HAP-1 (cell line): Measurements from ENCODE around the gene EDA.
"Not testable (repeated sequence)": the region's sequence is repeated elsewhere in the genome, so short reads cannot be mapped to it uniquely, and the experiment has no call there.

Experiments used
- DNase-seq, 2 experiments: peaks; one replicate each; pipeline ENCODE4 v3.0.0-alpha.2; 2016 to 2020; ENCODE audit warnings: low spot score in 2 of 2
- H3K27me3 ChIP-seq: fragments of 250-450 bp; sonication (Bioruptor Pico); 2 replicates; pipeline ENCODE4 v1.5.1; 2020; ENCODE audit warnings: low read depth, mild to moderate bottlenecking, moderate library complexity
- H3K36me3 ChIP-seq: fragments of 250-450 bp; sonication (Bioruptor Pico); replicated peaks from 2 replicates; pipeline ENCODE4 v1.5.1; 2020; ENCODE audit warnings: mild to moderate bottlenecking
- H3K4me1 ChIP-seq: fragments of 250-450 bp; sonication (Bioruptor Pico); 2 replicates; pipeline ENCODE4 v1.5.1; 2020; ENCODE audit warnings: mild to moderate bottlenecking
- H3K4me3 ChIP-seq: fragments of 250-450 bp; sonication (Bioruptor Pico); 2 replicates; pipeline ENCODE4 v1.5.1; 2020; ENCODE audit warnings: mild to moderate bottlenecking, moderate library complexity
- H3K9me3 ChIP-seq: fragments of 250-450 bp; sonication (Bioruptor Pico); 2 replicates; pipeline ENCODE4 v1.5.1; 2020; ENCODE audit warnings: mild to moderate bottlenecking, moderate library complexity
- in situ Hi-C: fragments of 300-500 bp; cut with MboI; formaldehyde crosslinking; loops from 3 replicates; pipeline ENCODE4 v1.14.3; 2020; ENCODE audit warnings: low sequenced_read_pairs, inconsistent platforms, mixed read lengths

EDA gene

DNA sequence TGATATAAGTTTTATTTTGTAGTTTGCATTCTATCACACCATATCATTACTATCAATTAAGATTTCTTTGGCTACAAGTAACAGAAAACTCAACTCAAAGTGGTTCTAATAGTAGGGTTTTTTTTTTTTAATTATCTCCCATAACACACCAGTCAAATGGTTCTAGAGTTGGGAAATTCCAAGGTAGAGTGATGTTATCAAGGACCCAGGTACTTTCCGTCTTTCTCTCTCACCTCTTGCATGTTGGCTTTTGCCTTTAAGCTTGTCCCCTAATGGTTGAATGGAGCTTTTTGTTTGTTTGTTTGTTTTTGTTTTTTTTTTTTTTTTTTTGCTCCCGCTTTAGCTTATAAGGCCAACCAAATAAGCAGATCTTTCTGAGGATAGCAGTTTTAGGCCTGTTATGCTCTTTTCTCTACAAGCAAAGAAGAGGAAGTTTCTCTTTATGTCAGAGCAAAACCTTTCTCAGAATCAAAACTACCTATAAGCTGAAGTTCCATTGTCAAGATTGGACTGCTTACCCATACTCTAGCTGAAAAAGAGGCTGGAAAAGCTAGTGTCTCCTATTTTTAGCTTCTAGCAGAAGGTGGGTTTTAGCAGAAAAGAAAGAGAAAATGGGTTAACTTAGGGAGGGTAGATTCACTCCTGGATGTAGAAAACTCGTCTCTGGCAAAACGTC, 177.5 kb downstream of the EDA start:
- Histone ChIP-seq H3K4me1 (no peaks in the 10 kb centered on the region), H3K9me3 (no peaks in the 10 kb centered on the region), H3K4me3 (no peak overlapping the region), H3K36me3 (no peaks in the 10 kb centered on the region), H3K27me3 (no peaks in the 10 kb centered on the region)
- no peak for DNase-seq
- in situ Hi-C loops, result no loop called here

- Histone ChIP-seq H3K27me3 (no peaks in the 10 kb centered on the region), H3K4me3 (no peak overlapping the region), H3K4me1 (no peaks in the 10 kb centered on the region), H3K36me3 (no peaks in the 10 kb centered on the region), H3K9me3 (no peaks in the 10 kb centered on the region)
- DNase-seq, result no peak
- in situ Hi-C loops, result no loop called here
Observed at GRCh38 chrX:69795702-69796101, 179.8 kb downstream of the EDA start.

GRCh38 chrX:69807400-69807799, 191.5 kb downstream of the EDA start:
- in situ Hi-C loops, result no loop called here
- no peak overlapping the region for H3K4me3 ChIP-seq
- H3K9me3 ChIP-seq, result no peaks in the 10 kb centered on the region
- DNase-seq, result no peak
- H3K36me3 ChIP-seq, result no peaks in the 10 kb centered on the region
- H3K4me1 ChIP-seq, result no peaks in the 10 kb centered on the region
- no peaks in the 10 kb centered on the region for H3K27me3 ChIP-seq

DNA sequence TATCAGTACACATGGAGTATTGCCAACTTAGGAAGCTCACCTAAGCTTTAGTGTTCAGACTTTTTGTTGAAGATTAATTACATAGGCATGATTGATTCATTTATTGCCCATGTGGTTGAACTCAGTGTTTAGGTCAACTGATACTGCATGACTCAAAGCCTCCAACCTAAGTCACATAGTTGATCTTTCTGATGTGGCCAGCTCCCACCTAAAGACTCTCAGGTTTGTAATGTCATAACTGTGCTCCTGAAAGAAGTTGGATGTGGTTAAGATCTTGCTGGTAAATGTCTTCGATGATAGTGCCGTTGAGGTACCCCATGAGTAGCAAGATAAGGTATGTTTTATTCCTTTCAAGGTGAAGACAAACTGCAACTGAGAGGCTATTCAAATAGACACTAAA, 192.5 kb downstream of the EDA start:
- Histone ChIP-seq H3K36me3 (no peaks in the 10 kb centered on the region), H3K4me1 (no peaks in the 10 kb centered on the region), H3K4me3 (no peak overlapping the region), H3K9me3 (no peaks in the 10 kb centered on the region), H3K27me3 (no peaks in the 10 kb centered on the region)
- DNase-seq, result no peak
- in situ Hi-C loops, result no loop called here

GRCh38 chrX:69813677-69814076, 197.8 kb downstream of the EDA start:
- no peaks in the 10 kb centered on the region for H3K27me3 ChIP-seq
- DNase-seq, result no peak
- no peaks in the 10 kb centered on the region for H3K36me3 ChIP-seq
- in situ Hi-C loops, result no loop called here
- H3K4me3 ChIP-seq, result no peak overlapping the region
- H3K4me1 ChIP-seq, result no peaks in the 10 kb centered on the region
- no peaks in the 10 kb centered on the region for H3K9me3 ChIP-seq

- Histone ChIP-seq H3K9me3 (no peaks in the 10 kb centered on the region), H3K36me3 (no peaks in the 10 kb centered on the region), H3K4me3 (no peak overlapping the region), H3K4me1 (no peaks in the 10 kb centered on the region), H3K27me3 (no peaks in the 10 kb centered on the region)
- DNase-seq, result no peak
- in situ Hi-C loops, result no loop called here
Observed at GRCh38 chrX:69815063-69815462, 199.2 kb downstream of the EDA start.

GRCh38 chrX:69815519-69815918, 199.6 kb downstream of the EDA start:
- H3K9me3 ChIP-seq, result no peaks in the 10 kb centered on the region
- H3K4me3 ChIP-seq, result no peak overlapping the region
- DNase-seq, result no peak
- no peaks in the 10 kb centered on the region for H3K36me3 ChIP-seq
- H3K27me3 ChIP-seq, result no peaks in the 10 kb centered on the region
- in situ Hi-C loops, result no loop called here
- no peaks in the 10 kb centered on the region for H3K4me1 ChIP-seq

- no peaks in the 10 kb centered on the region for H3K9me3 ChIP-seq
- no peak for DNase-seq
- no peaks in the 10 kb centered on the region for H3K36me3 ChIP-seq
- in situ Hi-C loops, result no loop called here
- no peaks in the 10 kb centered on the region for H3K27me3 ChIP-seq
- H3K4me1 ChIP-seq, result no peaks in the 10 kb centered on the region
- no peak overlapping the region for H3K4me3 ChIP-seq
Observed at GRCh38 chrX:69844636-69845035, 228.7 kb downstream of the EDA start.

DNA sequence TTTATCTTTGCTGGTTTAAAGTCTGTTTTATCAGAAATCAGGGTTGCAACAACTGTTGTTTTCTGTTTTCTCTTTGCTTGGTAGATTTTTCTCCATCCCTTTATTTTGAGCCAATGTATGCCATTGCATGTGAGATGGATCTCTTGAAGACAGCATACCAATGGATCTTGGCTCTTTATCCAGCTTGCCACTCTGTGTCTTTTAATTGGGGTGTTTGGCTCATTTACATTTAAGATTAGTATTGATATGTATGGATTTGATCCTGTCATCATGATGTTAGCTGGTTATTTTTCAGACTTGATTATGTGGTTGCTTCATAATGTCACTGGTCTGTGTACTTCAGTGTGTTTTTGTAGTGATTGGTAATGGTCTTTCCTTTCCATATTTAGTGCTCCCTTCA, 244.1 kb downstream of the EDA start:
- in situ Hi-C loops, result loop anchor here (10.0 kb wide), 1 partner anchor 65 kb away; no protein-coding TSS in a partner anchor
- H3K9me3 ChIP-seq, DNase-seq: not testable (repeated sequence)

GRCh38 chrX:69876221-69876620, 260.3 kb downstream of the EDA start:
- DNase-seq, result no peak
- Histone ChIP-seq H3K27me3 (no peaks in the 10 kb centered on the region), H3K9me3 (no peaks in the 10 kb centered on the region), H3K4me1 (no peaks in the 10 kb centered on the region), H3K36me3 (no peaks in the 10 kb centered on the region), H3K4me3 (no peak overlapping the region)
- in situ Hi-C loops, result no loop called here

More for the DNA sequence above, 244.1 kb downstream of the EDA start:
- H3K36me3 ChIP-seq, H3K27me3 ChIP-seq, H3K4me3 ChIP-seq, H3K4me1 ChIP-seq: not testable (repeated sequence)

DNA sequence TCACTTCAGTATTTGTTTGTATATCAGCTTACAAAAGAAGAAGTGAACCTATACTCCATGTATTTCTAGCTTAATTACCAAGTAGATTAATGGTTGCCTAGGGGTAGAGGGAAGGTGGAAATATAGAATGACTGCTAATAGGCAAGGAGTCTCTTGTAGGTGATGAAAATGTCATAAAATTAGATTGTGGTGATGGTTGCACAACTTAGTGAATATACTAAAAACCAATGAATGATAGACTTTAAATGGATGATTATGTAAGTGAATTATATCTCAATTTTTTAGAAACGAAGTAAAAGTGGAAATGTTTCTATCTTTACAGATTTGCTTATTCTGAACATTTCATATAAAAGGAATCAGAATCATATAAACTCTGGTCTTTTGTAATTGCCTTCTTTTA, 268.3 kb downstream of the EDA start:
- in situ Hi-C loops, result no loop called here
- Histone ChIP-seq H3K4me1 (no peaks in the 10 kb centered on the region), H3K36me3 (no peaks in the 10 kb centered on the region), H3K9me3 (no peaks in the 10 kb centered on the region), H3K4me3 (no peak overlapping the region), H3K27me3 (no peaks in the 10 kb centered on the region)
- DNase-seq, result no peak

DNA sequence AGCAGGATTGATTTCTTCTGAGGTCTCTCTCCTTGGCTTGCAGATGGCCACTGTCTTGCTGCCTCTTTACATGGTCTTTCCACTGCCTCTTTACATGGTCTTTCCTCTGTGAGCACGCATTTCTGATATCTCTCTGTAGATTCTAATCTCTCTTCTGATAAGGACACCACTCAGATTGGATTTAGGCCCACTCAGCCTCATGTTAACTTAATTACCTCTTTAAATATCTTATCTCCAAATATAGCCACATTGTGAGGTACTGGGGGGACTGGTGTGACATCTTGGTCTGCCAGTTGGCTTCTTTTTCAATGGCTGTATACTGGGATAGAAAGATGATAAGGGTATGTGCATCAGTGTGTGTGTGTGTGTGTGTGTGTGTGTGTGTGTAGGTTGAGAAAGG, 280.1 kb downstream of the EDA start:
- Histone ChIP-seq H3K4me3 (no peak overlapping the region), H3K36me3 (no peaks in the 10 kb centered on the region), H3K4me1 (no peaks in the 10 kb centered on the region), H3K27me3 (no peaks in the 10 kb centered on the region), H3K9me3 (no peaks in the 10 kb centered on the region)
- in situ Hi-C loops, result no loop called here
- no peak for DNase-seq

DNA sequence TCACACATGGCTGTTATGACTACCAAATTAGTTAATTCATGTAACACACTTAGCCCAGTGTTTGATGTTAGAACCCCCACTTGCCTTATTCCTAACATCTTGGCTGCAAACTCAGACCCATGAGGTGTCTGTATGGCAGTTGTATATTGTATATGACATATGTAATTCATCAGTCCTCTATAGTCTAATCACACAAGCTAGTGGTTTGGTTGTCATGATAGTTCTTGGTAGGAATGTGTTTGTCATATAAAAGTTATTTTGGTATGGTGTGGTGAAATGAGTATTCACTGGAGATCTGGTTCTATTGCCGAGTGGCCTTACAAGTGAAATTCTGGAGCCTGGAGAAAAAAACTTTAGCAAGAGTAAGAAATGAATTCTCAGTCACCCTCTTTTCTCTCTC, 284.6 kb downstream of the EDA start:
- in situ Hi-C loops, result no loop called here
- Histone ChIP-seq H3K4me1 (peaks cover 2% of the 10 kb centered on the region; the same call in 1 of the 2 replicates), H3K27me3 (no peaks in the 10 kb centered on the region), H3K4me3 (no peak overlapping the region), H3K36me3 (no peaks in the 10 kb centered on the region), H3K9me3 (no peaks in the 10 kb centered on the region)
- no peak for DNase-seq

DNA sequence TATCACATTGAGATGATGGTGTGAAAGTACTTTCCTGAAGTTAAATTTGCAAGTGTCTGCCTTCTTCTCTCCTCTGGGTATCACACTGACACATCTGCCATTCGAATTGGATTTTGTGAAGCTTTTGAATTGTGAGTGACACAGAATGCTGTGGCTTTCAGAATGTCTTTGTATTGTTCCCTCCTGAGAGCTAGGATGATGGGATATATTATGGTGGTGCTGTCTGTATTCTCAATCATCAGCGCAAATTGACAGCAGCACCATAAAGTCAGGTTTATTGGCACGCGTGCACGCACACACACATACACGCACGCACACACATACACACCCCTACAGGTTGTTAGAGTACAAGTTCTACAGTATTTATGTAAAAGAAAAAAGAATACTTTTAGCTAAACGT, 290.5 kb downstream of the EDA start:
- no peak overlapping the region for H3K4me3 ChIP-seq
- in situ Hi-C loops, result no loop called here

DNA sequence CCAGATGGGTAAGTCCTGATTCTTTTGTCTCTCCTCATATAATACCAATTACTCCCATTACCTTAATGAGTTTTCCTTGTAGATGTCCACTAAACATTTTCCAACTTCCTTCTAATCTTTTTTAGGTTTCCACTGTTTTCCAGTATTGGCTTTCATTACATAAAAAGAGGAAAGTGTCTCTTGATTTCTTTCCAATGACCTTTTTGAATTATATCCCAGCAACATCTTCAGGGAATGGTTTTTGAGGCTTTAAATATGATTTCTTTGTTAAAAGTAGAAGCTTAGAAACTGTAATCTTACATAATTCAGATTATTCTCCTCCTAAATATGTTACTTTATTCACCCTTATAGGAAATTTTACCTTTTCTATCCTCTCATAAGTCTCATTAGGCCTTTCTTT, 298.9 kb downstream of the EDA start:
- no peaks in the 10 kb centered on the region for H3K36me3 ChIP-seq
- H3K9me3 ChIP-seq, result no peaks in the 10 kb centered on the region
- no peak for DNase-seq
- peaks cover 9% of the 10 kb centered on the region for H3K4me1 ChIP-seq
- no peaks in the 10 kb centered on the region for H3K27me3 ChIP-seq
- in situ Hi-C loops, result no loop called here
- no peak overlapping the region for H3K4me3 ChIP-seq

More for the DNA sequence above, 290.5 kb downstream of the EDA start:
- Histone ChIP-seq H3K36me3 (no peaks in the 10 kb centered on the region), H3K4me1 (peaks cover 2% of the 10 kb centered on the region; the same call in 1 of the 2 replicates), H3K27me3 (no peaks in the 10 kb centered on the region), H3K9me3 (no peaks in the 10 kb centered on the region)
- DNase-seq, result no peak
